Type B pancreatic cell (in vitro differentiated cells): ENCODE data around the gene TRNAU1AP. TPM values are rescaled to one million over a fixed set of nuclear protein-coding genes. Genes with fewer than 3 reads are reported as not detected.
"Not testable (repeated sequence)": the region's sequence is repeated elsewhere in the genome, so short reads cannot be mapped to it uniquely, and the experiment has no call there.

ENCODE experiments used
- DNase-seq: peaks from one replicate; pipeline ENCODE4 v3.0.0; 2021; ENCODE audit warnings: mixed read lengths; ENCODE audit not compliant: unreplicated experiment; ENCODE audit errors: extremely low spot score
- H3K27ac Mint-ChIP-seq: 2 replicates; pipeline ENCODE4 v1.8.0; 2021; ENCODE audit warnings: mild to moderate bottlenecking, mixed read lengths
- H3K27me3 Mint-ChIP-seq: 2 replicates; pipeline ENCODE4 v1.8.0; 2021; ENCODE audit warnings: mixed read lengths
- H3K36me3 Mint-ChIP-seq: 2 replicates; pipeline ENCODE4 v1.8.0; 2021; ENCODE audit warnings: mixed read lengths
- H3K4me1 Mint-ChIP-seq: one replicate; pipeline ENCODE4 v1.8.0; 2021; ENCODE audit warnings: mixed read lengths; ENCODE audit not compliant: unreplicated experiment
- H3K4me3 Mint-ChIP-seq: 2 replicates; pipeline ENCODE4 v1.8.0; 2021; ENCODE audit warnings: mild to moderate bottlenecking, mixed read lengths
- H3K9me3 Mint-ChIP-seq: 2 replicates; pipeline ENCODE4 v1.8.0; 2021; ENCODE audit warnings: mixed read lengths
- CTCF ChIP-seq: fragments of 200-600 bp; sonication (generic); conservative IDR thresholded peaks from 2 replicates; pipeline ENCODE4 v1.5.0; 2021; ENCODE audit warnings: antibody characterized with exemption, mild to moderate bottlenecking
- total RNA-seq: library from RNA; stranded (reverse); gene quantifications from 2 replicates; pipeline ENCODE4 v1.2.1, GENCODE V29; 2021; ENCODE audit warnings: low replicate concordance

Gene TRNAU1AP
- total RNA-seq, 1 donor from 2014 or later = 33.7 TPM

GRCh38 chr1:28534671-28535070 is 18.2 kb upstream of the TRNAU1AP start:
- H3K27ac Mint-ChIP-seq = no peak overlapping the region
- H3K36me3 Mint-ChIP-seq = peaks cover 21% of the 10 kb centered on the region
- no peak for DNase-seq
- H3K9me3 Mint-ChIP-seq = no peaks in the 10 kb centered on the region
- no peaks in the 10 kb centered on the region for H3K27me3 Mint-ChIP-seq
- H3K4me3 Mint-ChIP-seq = no peak overlapping the region
- H3K4me1 Mint-ChIP-seq = no peaks in the 10 kb centered on the region
- no peak for TF ChIP-seq CTCF

- Mint-ChIP-seq H3K27me3 (no peaks in the 10 kb centered on the region), H3K27ac (no peak overlapping the region), H3K9me3 (no peaks in the 10 kb centered on the region), H3K4me1 (no peaks in the 10 kb centered on the region), H3K4me3 (no peak overlapping the region), H3K36me3 (peaks cover 21% of the 10 kb centered on the region)
- no peak for TF ChIP-seq CTCF
- no peak for DNase-seq
These were observed 17.7 kb upstream of the TRNAU1AP start for GRCh38 chr1:28535180-28535579.

- DNase-seq = no peak
- peaks cover 8% of the 10 kb centered on the region for H3K36me3 Mint-ChIP-seq
- H3K4me1 Mint-ChIP-seq = no peaks in the 10 kb centered on the region
- no peak for TF ChIP-seq CTCF
- H3K4me3 Mint-ChIP-seq = no peak overlapping the region
- no peaks in the 10 kb centered on the region for H3K27me3 Mint-ChIP-seq
- H3K9me3 Mint-ChIP-seq = no peaks in the 10 kb centered on the region
- H3K27ac Mint-ChIP-seq = no peak overlapping the region
These were observed 15.3 kb upstream of the TRNAU1AP start for GRCh38 chr1:28537457-28538199.

GRCh38 chr1:28538286-28538685 is 14.6 kb upstream of the TRNAU1AP start:
- Mint-ChIP-seq H3K9me3 (no peaks in the 10 kb centered on the region), H3K4me1 (no peaks in the 10 kb centered on the region), H3K27ac (no peak overlapping the region), H3K27me3 (no peaks in the 10 kb centered on the region), H3K36me3 (peaks cover 8% of the 10 kb centered on the region), H3K4me3 (no peak overlapping the region)
- DNase-seq = no peak
- TF ChIP-seq CTCF = no peak

- Mint-ChIP-seq H3K9me3 (no peaks in the 10 kb centered on the region), H3K4me3 (no peak overlapping the region), H3K36me3 (peaks cover 3% of the 10 kb centered on the region), H3K27me3 (no peaks in the 10 kb centered on the region), H3K4me1 (no peaks in the 10 kb centered on the region), H3K27ac (no peak overlapping the region)
- TF ChIP-seq CTCF = peak; percentile 30
- DNase-seq = no peak
These were observed 12.2 kb upstream of the TRNAU1AP start for GRCh38 chr1:28540651-28541050.

GRCh38 chr1:28541414-28542015 is 11.4 kb upstream of the TRNAU1AP start:
- not testable (repeated sequence) for DNase-seq, H3K4me1 Mint-ChIP-seq, H3K27ac Mint-ChIP-seq, H3K36me3 Mint-ChIP-seq, H3K27me3 Mint-ChIP-seq, H3K9me3 Mint-ChIP-seq, H3K4me3 Mint-ChIP-seq
